Fibroblast of the aortic adventitia (primary cell): Measurements from ENCODE around the gene DDX51. TPM values are rescaled to one million over a fixed set of nuclear protein-coding genes. Genes with fewer than 3 reads are reported as not detected.

Experiments
- DNase-seq: peaks from one replicate; pipeline ENCODE4 v3.0.0-alpha.2; 2010; ENCODE audit warnings: low read depth
- H3K4me3 ChIP-seq: 2 replicates; pipeline ENCODE4 v1.5.1; 2011; ENCODE audit warnings: low read depth, mild to moderate bottlenecking, control low read depth, low read length, moderate library complexity
- CTCF ChIP-seq: IDR thresholded peaks from 2 replicates; pipeline ENCODE4 v1.5.1; 2011; ENCODE audit warnings: mild to moderate bottlenecking, low read length, control low read depth, inconsistent platforms; ENCODE audit not compliant: insufficient read depth
- total RNA-seq: library from RNA; depleted of rRNA; stranded (reverse); fragments of >200 nt; gene quantifications from 2 replicates; pipeline ENCODE4 v1.2.3, GENCODE V29; 2012; ENCODE audit warnings: low replicate concordance

DDX51 gene
- total RNA-seq, 1 donor, result 9.4 TPM

GRCh38 chr12:132164426-132164825 is 20.3 kb upstream of the DDX51 start:
- TF ChIP-seq CTCF, result no peak
- no peak overlapping the region for H3K4me3 ChIP-seq
- DNase-seq, result no peak

DNA sequence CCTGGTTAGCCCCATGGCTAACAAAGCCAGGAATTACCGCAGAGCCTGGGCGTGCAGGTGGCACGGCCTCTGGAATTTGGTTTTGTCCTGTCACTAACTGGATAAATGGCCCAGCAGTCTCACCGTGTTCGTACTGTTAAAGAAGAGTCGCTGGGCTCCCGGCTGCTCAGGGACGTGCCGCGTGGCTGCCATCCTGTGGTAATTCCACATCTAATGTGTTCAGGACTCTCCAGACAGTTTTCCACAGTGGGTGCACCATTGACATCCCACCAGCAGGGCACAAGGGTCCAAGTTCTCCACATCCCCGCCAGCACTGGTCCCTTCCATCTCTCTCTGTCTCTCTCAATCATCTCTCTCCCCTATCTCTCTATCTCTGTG is 19.8 kb upstream of the DDX51 start:
- no peak overlapping the region for H3K4me3 ChIP-seq
- no peak for DNase-seq
- peak; percentile 41 for TF ChIP-seq CTCF

GRCh38 chr12:132163041-132163910 is 19.2 kb upstream of the DDX51 start:
- no peak for DNase-seq
- H3K4me3 ChIP-seq, result peak overlapping the region; percentile 22
- no peak for TF ChIP-seq CTCF

DNA sequence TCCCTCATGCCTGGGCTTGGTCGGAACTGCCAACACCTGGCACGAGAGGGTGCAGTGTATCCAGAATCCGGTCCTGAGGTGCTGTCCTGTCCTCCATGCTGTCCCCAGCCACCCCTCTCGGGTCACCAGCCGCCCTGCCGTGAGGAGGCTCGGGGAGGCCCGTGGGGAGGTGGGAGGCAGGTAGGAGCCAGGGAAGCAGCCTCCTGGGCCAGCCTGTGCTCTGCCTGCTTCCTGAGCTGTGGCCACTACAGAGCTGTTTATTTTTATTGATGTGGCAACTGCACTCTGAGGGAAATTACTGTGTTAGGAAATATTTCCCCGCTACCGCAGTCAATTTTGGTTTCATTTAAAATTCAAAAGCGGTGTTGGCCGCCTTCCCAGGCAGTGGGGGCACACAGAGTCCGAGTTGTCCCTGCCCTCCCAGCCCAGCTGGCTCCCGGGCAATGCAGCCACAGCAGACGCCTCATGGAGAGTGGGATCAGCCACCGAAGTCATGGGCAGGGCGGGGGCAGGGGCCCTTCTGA is 18.5 kb upstream of the DDX51 start:
- no peak for TF ChIP-seq CTCF
- H3K4me3 ChIP-seq, result peak overlapping the region; percentile 22
- DNase-seq, result peak; percentile 76

DNA sequence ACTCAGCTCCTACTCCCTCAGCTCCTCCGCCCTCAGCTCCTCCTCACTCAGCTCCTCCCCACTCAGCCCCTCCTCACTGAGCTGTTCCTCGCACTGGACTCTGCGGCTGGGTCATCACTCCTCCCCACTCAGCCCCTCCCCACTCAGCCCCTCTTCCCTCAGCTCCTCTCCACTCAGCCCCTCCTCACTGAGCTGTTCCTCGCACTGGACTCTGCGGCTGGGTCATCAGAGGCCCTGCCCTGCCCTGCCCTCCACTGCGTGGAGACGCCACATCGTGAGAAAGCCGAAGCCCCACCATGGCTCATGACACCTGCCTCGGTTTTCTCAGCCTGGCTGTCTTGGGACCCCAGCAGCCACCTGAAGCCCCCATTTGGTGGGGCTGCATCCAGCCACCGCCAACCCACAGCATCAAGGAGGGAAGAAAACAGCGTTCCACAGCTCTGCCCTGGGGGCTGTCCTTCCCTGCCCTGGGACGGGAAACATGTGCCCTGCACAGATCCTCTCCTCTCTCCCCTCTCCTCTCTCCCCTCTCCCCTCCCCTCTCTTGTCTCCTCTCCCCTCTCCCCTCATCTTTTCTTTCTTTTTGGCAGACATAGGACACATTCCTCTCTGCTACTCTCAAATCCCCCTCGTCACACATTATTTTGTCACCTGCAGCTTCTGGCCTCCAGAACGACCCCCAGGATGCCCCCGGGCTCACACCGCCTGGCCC is 17.8 kb upstream of the DDX51 start:
- DNase-seq, result no peak

More for the DNA sequence above, 17.8 kb upstream of the DDX51 start:
- no peak overlapping the region for H3K4me3 ChIP-seq
- no peak for TF ChIP-seq CTCF
